OCI-LY1 (cell line): ENCODE measurements around the gene CD163L1.

ENCODE experiments used
- H2AFZ ChIP-seq: fragments of 200-600 bp; sonication (generic), shearing (Covaris generic); 2 replicates; pipeline ENCODE4 v1.6.0; 2014; ENCODE audit warnings: antibody characterized with exemption, mild to moderate bottlenecking, low read length
- H3F3A ChIP-seq: fragments of 200-600 bp; sonication (generic), shearing (Covaris generic); 2 replicates; pipeline ENCODE4 v1.6.0; 2014; ENCODE audit warnings: mild to moderate bottlenecking, antibody characterized with exemption, low read length, moderate library complexity; ENCODE audit not compliant: insufficient read depth
- H3K27ac ChIP-seq: fragments of 200-600 bp; sonication (generic); 2 replicates; pipeline ENCODE4 v1.5.1; 2014; ENCODE audit warnings: low read length, mixed run types, mild to moderate bottlenecking, low read depth; ENCODE audit not compliant: poor library complexity, severe bottlenecking
- H3K27me3 ChIP-seq: fragments of 200-600 bp; sonication (generic); 2 replicates; pipeline ENCODE4 v1.6.0; 2014; ENCODE audit warnings: antibody characterized with exemption, mild to moderate bottlenecking, low read length, moderate library complexity; ENCODE audit not compliant: insufficient read depth
- H3K36me3 ChIP-seq: fragments of 200-600 bp; sonication (generic); 2 replicates; pipeline ENCODE4 v1.6.1; 2014; ENCODE audit warnings: mild to moderate bottlenecking, antibody characterized with exemption, low read length, moderate library complexity, mixed read lengths; ENCODE audit not compliant: insufficient read depth
- H3K4me1 ChIP-seq: fragments of 200-600 bp; sonication (generic); 2 replicates; pipeline ENCODE4 v1.5.1; 2014; ENCODE audit warnings: mild to moderate bottlenecking, low read length, moderate library complexity; ENCODE audit not compliant: insufficient read depth, severe bottlenecking
- H3K4me2 ChIP-seq: fragments of 200-600 bp; sonication (generic), shearing (Covaris generic); 2 replicates; pipeline ENCODE4 v1.6.1; 2014; ENCODE audit warnings: low read length
- H3K4me3 ChIP-seq: fragments of 200-600 bp; sonication (generic); 2 replicates; pipeline ENCODE4 v1.5.1; 2014; ENCODE audit warnings: low read length, low read depth, mild to moderate bottlenecking, mixed read lengths; ENCODE audit not compliant: poor library complexity, severe bottlenecking
- H3K79me2 ChIP-seq: fragments of 200-600 bp; shearing (Covaris generic); 2 replicates; pipeline ENCODE4 v1.6.1; 2016; ENCODE audit warnings: mixed run types, low read length, mixed read lengths; ENCODE audit not compliant: insufficient read depth
- H3K9ac ChIP-seq: fragments of 200-600 bp; sonication (generic), shearing (Covaris generic); 2 replicates; pipeline ENCODE4 v1.6.1; 2014; ENCODE audit warnings: mild to moderate bottlenecking, low read length, mixed read lengths
- H3K9me2 ChIP-seq: fragments of 200-600 bp; sonication (generic), shearing (Covaris generic); 2 replicates; pipeline ENCODE4 v1.6.1; 2014; ENCODE audit warnings: low read depth, mild to moderate bottlenecking, low read length, mixed read lengths
- H3K9me3 ChIP-seq: fragments of 200-600 bp; shearing (Covaris generic); 2 replicates; pipeline ENCODE4 v1.6.1; 2014; ENCODE audit warnings: low read length, mixed read lengths
- H4K20me1 ChIP-seq: fragments of 200-600 bp; sonication (generic), shearing (Covaris generic); 2 replicates; pipeline ENCODE4 v1.6.0; 2016; ENCODE audit warnings: mild to moderate bottlenecking, low read length; ENCODE audit not compliant: insufficient read depth
- EZH2 ChIP-seq: fragments of 200-600 bp; sonication (generic), shearing (Covaris generic); IDR thresholded peaks from 2 replicates; pipeline ENCODE4 v1.8.0; 2017; ENCODE audit warnings: borderline replicate concordance, mixed run types, mild to moderate bottlenecking, antibody characterized with exemption, low read length, moderate library complexity, mixed read lengths
- TF ChIP-seq, protein P1 (sequence below): fragments of 200-600 bp; sonication (generic), shearing (Covaris generic); IDR thresholded peaks from 2 replicates; pipeline ENCODE4 v1.5.1; 2017; ENCODE audit warnings: mild to moderate bottlenecking, antibody characterized with exemption, low read length, moderate library complexity, mixed read lengths

CD163L1 gene

DNA sequence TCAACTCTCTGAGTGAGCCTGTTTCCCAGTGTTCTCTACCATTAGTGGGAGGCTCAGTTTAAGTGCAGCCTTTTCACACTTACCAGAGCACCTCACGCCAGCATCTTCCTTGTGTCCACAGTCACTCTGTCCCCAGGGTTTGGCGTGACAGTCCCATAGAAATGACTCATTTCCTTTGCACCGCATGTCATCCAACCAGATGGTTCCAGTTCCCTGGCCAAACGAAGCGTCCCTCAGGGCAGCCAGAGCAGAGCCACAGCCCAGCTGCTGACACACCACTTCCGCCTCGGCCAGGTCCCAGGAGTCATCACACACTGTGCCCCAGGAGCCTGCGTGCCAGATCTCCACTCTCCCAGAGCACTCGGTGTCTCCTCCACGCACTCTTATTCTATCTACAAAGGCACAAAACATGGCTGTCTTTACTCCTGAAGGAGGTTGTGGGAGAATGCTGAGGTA, 74.7 kb downstream of the CD163L1 start:
- Histone ChIP-seq H3K9ac (no peak overlapping the region), H3F3A (no peaks in the 10 kb centered on the region)

GRCh38 chr12:7362734-7363133, 81.2 kb downstream of the CD163L1 start:
- H3K9ac ChIP-seq: no peak overlapping the region
- no peaks in the 10 kb centered on the region for H4K20me1 ChIP-seq
- no peaks in the 10 kb centered on the region for H3K9me3 ChIP-seq
- no peaks in the 10 kb centered on the region for H3K27me3 ChIP-seq
- TF ChIP-seq EZH2: no peak
- TF ChIP-seq, protein P1, sequence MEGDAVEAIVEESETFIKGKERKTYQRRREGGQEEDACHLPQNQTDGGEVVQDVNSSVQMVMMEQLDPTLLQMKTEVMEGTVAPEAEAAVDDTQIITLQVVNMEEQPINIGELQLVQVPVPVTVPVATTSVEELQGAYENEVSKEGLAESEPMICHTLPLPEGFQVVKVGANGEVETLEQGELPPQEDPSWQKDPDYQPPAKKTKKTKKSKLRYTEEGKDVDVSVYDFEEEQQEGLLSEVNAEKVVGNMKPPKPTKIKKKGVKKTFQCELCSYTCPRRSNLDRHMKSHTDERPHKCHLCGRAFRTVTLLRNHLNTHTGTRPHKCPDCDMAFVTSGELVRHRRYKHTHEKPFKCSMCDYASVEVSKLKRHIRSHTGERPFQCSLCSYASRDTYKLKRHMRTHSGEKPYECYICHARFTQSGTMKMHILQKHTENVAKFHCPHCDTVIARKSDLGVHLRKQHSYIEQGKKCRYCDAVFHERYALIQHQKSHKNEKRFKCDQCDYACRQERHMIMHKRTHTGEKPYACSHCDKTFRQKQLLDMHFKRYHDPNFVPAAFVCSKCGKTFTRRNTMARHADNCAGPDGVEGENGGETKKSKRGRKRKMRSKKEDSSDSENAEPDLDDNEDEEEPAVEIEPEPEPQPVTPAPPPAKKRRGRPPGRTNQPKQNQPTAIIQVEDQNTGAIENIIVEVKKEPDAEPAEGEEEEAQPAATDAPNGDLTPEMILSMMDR: no peak
- no peaks in the 10 kb centered on the region for H3K79me2 ChIP-seq
- H3K4me2 ChIP-seq: no peak overlapping the region
- H3K27ac ChIP-seq: no peak overlapping the region
- H3K9me2 ChIP-seq: no peaks in the 10 kb centered on the region
- H2AFZ ChIP-seq: no peak overlapping the region
- H3K36me3 ChIP-seq: no peaks in the 10 kb centered on the region
- H3K4me3 ChIP-seq: no peak overlapping the region
- no peaks in the 10 kb centered on the region for H3K4me1 ChIP-seq
- no peaks in the 10 kb centered on the region for H3F3A ChIP-seq

More for the DNA sequence above, 74.7 kb downstream of the CD163L1 start:
- Histone ChIP-seq H4K20me1 (no peaks in the 10 kb centered on the region), H3K4me2 (no peak overlapping the region), H3K79me2 (no peaks in the 10 kb centered on the region), H3K27ac (no peak overlapping the region), H3K4me3 (no peak overlapping the region), H2AFZ (no peak overlapping the region), H3K4me1 (no peaks in the 10 kb centered on the region), H3K9me2 (no peaks in the 10 kb centered on the region), H3K27me3 (no peaks in the 10 kb centered on the region), H3K36me3 (no peaks in the 10 kb centered on the region), H3K9me3 (no peaks in the 10 kb centered on the region)
- TF ChIP-seq, protein P1: no peak
- TF ChIP-seq EZH2: no peak

DNA sequence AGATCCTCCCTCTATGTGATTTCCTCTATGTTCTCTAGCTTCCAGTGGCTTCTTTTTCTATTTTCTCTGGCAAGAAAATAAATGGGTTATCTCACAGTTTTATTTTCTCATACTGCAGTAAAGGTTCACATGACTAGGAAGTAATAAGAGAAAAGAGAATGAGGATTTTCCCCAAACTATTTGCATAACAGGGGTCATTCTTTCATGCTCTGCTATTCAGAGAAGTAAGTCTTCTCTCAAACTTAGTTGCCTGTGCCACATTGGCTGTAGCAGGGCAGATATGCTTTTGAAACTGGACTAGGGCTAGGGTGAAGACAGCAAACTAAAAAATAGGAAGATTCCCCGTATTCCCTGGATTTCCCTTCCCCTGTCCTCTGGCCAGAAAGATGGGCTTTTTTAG, 82.7 kb downstream of the CD163L1 start:
- TF ChIP-seq, protein P1: no peak
- no peak for TF ChIP-seq EZH2
- no peak overlapping the region for H3K4me3 ChIP-seq

More for the DNA sequence above, 82.7 kb downstream of the CD163L1 start:
- H3K9ac ChIP-seq: no peak overlapping the region
- H3K36me3 ChIP-seq: no peaks in the 10 kb centered on the region
- H3F3A ChIP-seq: no peaks in the 10 kb centered on the region
- no peaks in the 10 kb centered on the region for H3K79me2 ChIP-seq
- no peaks in the 10 kb centered on the region for H3K9me3 ChIP-seq
- H3K4me2 ChIP-seq: no peak overlapping the region
- no peaks in the 10 kb centered on the region for H3K4me1 ChIP-seq
- no peak overlapping the region for H3K27ac ChIP-seq
- no peaks in the 10 kb centered on the region for H4K20me1 ChIP-seq
- no peaks in the 10 kb centered on the region for H3K9me2 ChIP-seq
- H3K27me3 ChIP-seq: no peaks in the 10 kb centered on the region
- no peak overlapping the region for H2AFZ ChIP-seq
